Measurements from ENCODE around the gene MPP1.

MPP1 gene

DNA sequence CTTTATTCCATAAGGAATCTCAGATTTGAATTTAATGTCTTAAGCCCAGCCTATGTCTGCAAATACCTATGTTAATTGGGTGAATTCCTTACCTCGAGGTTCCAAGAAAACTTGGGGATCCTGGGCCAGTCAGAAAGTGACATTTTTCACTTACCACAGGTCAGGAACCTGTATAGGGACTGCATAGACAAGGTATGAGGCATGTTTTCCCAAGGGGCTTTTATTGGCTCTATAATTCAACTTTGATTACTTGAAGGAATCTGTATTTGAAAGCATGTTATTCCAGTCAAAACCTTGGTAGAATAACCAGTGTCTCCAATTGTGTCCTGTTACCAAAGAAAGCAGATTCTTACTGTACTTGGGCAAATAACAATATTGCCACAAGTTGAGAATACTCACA lies 8.5 kb upstream of the MPP1 start:
- in situ Hi-C loops (cut with MboI; ENCODE audit: low sequenced_read_pairs) = no loop called here

DNA sequence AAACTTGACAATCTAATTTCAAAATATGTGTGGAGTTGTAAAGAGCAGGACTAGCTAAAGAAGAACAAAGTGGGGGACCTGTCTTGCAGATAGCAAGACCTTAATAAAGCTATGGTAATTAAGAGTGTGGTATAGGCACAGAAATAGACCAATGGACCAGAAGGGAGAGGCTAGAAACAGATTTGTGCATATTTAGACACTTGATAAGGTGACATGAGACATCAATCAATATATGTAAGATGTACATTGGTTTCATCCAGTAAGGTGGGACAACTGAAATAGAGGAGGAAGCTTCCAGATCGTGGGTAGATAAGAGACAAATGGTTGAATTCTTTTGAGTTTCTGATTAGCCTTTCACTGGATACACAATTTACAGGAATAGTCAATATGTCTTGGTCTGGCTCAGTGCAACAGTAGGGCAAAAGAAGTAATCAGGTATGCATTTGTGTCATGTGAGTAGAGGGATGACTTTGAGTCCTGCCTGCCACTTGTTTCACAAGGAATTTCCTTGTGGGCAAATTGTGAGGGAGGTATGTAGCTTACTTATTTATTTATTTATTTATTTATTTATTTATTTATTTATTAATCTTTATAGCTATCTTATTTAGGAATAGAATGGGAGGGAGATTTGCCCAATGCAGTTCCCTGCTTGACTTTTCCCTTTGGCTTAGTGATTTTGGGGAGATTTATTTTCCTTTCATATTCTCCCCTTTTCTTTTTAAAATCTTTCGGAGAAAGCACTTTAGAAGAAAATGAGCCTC lies 7.2 kb upstream of the MPP1 start:
- in situ Hi-C loops (cut with MboI; ENCODE audit: low sequenced_read_pairs) = no loop called here

DNA sequence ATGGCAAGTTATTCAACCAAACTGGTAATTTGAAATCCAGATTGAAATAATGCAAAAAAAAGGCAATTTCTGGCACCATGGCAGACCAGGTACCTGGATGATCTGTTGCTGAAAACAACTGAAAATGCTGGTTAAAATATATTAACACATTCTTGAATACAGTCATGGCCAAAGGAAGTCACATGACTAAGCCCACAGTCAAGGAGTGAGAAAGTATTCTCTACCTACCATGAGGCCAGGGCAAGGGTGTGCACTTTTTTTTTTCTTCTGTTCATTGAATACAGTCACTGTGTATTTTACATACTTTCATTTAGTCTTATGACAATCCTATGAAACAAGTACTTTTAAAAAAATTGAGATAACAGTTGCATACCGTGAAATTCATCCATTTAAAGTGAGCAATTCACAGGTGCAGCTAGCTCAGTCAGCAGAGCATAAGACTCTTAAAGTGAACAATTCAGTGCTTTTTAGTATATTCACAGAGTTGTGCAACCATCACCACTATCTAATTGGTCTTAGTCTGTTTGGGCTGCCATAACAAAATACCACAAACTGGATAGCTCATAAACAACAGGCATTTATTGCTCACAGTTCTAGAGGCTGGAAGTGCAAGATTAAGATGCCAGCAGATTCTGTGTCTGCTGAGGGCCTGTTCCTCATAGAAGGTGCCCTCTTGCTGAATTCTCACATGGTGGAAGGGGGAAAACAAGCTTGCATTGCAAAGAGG lies 4.8 kb upstream of the MPP1 start:
- in situ Hi-C loops (cut with MboI; ENCODE audit: low sequenced_read_pairs) = no loop called here

DNA sequence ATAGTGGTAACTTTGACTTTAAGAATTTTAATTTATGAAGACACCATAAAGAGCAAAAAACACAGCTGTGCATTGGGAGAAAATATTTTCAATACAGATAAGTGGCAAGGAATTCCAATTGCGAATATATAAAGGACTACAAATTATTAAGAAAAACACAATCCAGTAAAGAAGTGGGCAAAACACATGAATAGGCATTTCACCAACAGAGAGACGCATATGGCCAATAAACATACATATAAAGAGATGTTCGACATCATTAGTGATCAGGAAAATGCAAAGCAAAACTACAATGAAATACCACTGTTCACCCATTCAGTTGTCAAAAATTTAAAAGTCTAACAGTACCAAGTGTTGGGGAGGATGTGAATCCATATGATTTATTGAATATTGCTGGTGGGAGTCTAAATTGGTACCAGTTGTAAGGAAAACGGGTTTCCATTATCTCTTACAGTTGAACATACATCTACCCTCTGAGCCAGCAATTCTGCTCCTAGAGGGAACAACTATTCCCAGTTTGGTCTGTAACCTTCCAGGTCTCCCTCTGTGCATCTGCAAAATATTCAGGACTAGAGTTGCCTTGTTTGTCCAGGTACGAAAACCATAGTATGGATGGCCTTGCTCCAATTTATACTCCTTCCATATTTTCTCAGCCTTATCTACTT lies 1.7 kb upstream of the MPP1 start:
- in situ Hi-C loops (cut with MboI; ENCODE audit: low sequenced_read_pairs) = no loop called here

DNA sequence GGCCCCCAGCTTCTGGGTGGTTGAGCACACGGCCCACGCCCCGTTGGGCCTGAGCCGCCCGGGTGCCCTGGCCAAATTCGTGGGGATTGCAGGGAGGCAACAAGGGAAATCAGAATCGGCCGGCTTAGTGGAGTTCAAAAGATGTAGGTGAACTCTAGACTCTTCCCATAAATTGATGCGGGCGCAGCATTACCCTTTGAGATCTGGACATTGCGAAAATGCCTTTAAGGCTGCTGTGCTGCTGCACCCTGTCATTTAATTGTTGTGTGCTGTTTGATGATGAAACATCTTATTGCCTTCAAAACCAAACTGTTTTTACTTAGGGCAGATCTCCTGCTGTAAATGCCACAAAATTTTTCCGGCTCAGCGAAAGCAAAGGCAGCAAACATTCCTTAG lies 409 bp upstream of the MPP1 start:
- in situ Hi-C loops (cut with MboI; ENCODE audit: low sequenced_read_pairs) = no loop called here

DNA sequence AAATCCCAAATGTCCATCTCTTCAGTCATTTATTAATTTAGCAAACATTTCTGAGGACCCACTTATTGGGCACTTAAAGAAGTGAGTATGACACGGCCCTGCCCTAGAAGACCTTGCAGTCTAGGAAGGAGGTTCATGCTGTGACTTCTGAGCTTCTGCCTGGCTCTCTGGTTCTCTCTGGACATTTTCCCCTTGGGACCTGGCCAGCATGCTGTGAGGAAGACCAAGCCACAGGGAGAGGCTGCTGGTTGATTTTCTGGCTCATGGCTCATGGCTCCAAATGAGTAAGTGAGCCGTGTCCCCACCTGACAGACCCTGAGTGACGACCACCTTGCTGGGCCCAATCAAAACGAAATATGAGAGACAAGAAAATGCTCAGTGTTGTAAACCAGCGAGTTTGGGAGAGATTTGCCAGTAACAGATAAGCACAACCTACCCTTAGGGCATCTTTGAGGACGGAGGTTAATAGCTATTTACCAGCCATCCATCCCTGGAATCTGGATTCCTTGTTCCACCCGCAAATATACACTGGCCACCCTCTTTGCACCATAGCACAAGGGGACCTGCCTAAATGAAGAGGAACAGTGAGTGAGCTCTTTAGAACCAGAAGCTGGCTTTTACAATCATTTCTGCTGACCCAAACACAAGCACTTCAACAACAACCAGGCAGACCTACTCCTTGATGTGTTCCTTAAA lies 876 bp downstream of the MPP1 start:
- in situ Hi-C loops (cut with MboI; ENCODE audit: low sequenced_read_pairs) = no loop called here

DNA sequence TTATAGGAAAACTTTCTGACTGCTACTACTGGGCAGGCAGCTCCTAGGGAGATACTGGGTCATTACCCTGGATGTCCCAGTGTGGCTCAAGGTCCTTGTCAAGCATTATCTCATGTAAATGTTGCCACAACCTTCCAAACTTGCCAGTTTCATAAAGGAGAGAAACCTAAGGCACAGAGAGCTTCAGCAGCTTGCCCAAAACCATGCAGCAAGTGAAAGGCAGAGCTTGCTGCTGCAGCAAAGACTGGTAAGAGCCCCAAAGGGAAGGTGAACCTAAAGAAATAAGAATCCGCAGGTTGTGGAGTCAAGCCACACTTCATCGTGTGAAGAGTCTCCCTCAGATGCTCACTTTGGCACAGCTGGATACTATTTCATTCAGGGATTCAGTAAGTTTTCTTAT lies 2.3 kb downstream of the MPP1 start:
- in situ Hi-C loops (cut with MboI; ENCODE audit: low sequenced_read_pairs) = no loop called here

DNA sequence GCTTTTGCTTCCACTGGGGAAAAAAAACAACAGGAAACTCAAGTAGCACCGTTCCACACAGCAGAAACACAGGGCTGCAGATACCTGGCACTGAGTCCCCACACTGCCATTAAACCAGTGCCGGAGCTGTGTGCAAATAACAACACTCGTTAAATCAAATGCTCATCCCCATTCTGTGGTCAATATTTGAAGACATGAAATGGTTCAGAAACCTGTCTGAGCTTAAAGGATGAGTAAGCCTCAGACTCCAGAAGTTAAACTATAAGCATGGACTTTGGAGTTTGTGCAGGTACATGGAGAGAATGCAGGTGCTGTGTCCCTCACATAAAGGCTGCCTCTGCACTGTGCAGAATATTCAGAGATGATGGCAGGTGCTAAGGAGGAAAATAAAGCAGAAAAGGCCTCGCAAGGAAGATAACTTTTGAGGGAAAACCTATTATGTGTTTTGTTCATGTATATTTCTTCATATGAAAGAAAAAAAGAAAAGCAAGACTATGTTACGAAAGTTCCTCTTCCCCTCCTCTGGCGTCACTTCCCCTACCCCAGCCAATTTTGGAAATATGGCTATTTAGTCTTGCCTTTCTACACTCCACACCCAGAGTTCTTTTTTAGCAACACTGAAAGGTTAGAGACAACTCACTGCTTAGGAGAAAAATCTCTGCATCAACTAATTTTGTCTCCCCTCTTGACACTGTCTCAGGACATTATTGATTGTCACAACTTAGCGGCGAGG lies 4.6 kb downstream of the MPP1 start:
- in situ Hi-C loops (cut with MboI; ENCODE audit: low sequenced_read_pairs) = no loop called here

DNA sequence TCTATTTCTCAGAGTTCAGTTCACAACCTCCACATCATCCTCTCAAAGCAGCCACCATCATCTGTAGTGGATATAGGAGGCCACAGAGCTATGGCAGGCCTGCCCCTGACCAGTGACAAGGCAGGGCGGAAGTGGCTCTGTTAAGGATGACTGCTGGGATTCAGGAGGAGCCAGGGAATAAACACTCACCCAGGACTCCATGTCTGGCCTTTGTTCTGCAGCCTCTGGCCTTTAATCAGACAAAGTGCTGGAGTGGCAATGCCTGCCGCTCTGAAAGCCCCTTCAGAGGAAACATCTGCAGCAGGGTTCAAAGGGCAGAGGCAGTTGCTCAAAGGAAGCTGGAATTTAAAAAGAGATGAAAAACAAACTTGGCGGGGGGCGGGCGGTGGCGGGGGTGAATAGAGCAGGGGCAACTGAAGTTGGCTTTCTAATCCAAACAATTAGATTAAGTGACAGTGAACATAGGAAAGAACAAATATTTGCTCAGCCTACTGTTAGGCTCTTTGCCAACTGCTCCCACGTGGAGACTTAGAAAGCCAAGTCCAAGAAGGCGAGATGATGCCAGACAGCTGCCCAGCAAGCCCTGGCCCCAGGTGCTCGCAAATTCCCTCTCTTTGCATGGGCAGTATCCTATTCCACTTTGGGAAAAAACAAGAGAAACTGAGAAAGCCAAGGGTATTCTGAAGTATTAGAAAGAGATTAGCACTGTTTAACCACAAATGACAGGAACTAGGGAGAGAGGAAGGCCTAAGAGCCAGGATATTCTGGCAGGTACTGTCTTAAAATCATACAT lies 5.5 kb downstream of the MPP1 start:
- in situ Hi-C loops (cut with MboI; ENCODE audit: low sequenced_read_pairs) = no loop called here

DNA sequence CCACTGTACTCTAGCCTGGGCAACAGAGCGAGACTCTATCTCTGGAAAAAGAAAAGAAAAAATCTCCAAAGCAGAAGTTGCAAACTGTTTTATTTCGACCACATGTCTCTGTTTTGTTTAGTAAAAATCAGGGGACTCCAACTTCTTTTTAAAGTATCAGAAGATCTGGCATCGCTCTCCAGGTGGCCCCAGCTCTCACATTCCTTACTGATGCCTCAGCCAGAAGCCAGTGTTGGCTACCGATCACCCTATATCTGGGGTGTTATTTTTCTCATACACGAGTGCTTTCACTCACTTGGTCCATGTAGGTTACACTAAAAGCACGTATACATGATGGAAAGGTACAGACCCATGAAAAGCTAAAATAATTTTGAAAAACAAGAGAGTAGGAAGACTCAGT lies 8.3 kb downstream of the MPP1 start:
- in situ Hi-C loops (cut with MboI; ENCODE audit: low sequenced_read_pairs) = no loop called here

DNA sequence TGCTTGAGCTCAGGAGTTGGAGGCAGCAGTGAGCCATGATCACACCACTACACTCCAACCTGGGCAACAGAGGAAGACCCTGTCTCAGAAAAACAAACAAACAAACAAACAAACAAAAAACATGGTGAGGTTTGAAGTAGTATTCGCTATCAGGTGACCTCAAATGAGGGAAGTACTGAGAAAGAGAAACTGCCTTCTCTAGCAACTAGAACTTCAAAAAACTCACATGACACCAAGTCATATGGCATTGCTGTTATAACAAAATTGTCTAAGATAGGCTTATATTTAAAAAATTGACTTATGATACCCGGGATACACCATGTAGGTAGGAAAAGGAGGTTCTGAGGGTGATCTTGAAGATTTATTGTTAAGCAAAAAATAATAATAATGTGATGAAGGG lies 10.3 kb downstream of the MPP1 start:
- in situ Hi-C loops (cut with MboI; ENCODE audit: low sequenced_read_pairs) = no loop called here

DNA sequence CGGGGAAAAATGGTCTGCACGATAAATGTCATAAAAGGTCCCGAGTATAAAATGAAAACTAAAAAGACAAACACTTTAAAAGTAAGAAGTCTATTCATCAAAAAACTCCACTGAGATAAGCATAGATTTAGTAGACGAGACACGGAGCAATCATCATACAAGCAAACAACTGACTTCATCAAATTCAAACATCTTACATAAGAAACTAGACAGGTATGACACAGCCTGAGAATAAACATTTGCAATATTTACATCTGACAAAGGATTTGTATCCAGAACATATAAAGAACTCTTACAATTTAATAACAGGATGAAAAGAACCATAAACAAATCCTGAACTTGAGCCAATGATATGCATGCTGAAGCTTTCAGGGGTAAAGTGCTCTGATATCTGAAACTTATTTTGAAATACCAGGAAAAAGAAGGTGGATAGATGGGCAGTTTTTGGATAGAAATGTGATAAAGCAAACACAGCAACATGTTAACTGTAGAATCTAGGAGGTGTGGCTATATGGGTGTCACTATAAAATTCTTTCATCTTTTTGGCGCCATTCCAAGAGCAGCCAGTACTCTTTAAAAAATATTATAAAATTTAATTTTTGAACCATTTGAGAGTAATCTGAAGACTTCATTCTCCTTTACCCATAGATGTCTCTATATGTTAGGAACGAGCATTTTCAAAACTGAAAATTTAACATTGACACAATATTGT lies 12.0 kb downstream of the MPP1 start:
- in situ Hi-C loops (cut with MboI; ENCODE audit: low sequenced_read_pairs) = no loop called here

DNA sequence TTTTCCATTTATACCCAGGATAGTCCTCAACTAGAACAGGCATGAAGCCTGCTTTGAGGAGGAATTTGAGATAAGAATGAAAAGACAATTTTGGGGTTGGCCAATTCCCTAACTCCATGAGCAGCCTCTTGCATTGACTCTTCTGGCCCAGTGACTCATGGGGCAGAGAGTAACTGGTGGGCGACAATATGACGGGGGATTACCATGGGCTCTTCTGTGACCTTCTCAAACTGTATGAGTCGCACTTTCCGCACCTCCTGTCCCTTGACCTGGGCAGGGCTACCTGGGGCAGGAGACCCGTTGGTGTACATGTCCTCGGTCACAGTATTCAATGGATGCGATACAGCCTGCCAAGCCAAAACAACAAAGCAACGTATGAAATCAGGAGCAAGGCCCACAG lies 13.3 kb downstream of the MPP1 start:
- in situ Hi-C loops (cut with MboI; ENCODE audit: low sequenced_read_pairs) = no loop called here

DNA sequence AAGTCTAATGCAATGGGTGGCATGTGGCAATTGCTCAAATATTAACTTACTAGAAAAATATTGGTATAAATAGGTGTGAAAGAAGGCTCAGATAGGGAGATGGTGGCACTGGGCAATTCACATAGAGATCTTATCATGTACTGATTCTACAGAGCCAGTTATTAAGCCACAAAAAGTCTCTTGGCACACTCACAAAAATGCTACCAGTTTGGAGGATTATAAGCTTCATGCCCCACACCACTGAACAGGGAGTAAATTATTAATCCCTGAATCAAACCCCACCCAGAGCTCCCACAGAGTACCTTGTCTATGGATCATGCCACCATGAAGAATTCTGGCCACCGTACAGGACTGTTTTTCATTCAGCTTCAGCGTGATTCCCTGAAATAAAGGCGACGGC lies 13.8 kb downstream of the MPP1 start:
- in situ Hi-C loops (cut with MboI; ENCODE audit: low sequenced_read_pairs) = no loop called here

DNA sequence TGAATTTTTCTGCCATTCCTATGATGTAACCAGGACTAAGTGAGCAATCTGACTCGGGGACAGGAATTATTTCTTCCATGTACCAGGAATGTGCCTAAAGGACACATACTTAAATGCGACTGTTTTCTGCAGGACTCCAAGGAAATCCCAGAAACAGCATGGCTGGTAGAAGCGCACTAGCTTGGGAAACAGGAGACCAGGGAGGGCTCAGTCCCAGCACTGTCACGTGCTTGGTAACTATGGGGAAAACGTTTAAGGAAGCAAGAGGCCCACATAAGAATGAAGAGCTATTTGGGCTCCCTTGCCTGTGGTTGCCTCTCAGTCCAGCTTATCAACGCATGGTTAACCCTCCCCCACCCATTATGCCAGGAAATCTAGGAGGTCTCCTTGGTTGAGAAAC lies 19.6 kb downstream of the MPP1 start:
- in situ Hi-C loops (cut with MboI; ENCODE audit: low sequenced_read_pairs) = no loop called here

DNA sequence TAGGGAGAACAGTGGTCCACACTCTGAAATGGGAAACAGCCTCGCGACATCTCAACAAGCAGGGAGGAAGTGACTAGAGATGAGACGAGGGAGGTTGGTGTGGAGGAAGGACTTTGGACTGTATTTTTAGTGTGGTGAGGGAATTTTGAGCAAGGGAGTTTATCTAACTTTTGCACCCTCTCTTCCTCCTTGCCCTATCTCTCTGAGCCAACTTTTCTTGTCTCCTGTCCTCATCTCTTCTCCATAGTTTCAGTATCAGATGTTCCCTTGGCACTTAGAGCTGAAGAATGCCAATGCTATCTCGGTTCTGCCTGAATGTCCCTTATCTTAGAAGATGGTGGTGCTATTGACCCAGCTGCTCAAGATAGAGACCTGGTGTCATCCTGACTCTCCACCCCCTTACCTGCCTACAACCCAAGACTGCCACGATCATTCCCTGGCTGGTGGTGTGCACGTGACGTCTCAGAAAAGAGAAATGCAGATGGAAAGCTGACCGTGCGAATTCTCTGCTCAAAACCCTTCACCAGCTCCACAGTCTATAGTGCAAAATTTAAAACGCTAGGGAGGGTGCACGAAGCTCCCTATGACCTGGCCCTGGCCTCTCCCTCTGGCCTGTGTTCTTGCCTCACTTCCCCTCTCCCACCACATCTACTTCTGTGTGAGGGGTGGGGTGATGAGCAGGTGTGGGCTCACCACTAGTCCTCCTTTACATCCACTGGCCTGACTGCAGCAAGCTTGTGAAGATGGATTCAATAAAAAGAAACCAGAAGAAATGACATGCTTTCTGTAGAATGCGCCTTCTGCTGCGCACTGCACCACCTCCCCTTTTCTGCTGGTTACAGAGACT lies 20.9 kb downstream of the MPP1 start:
- in situ Hi-C loops (cut with MboI; ENCODE audit: low sequenced_read_pairs) = no loop called here

DNA sequence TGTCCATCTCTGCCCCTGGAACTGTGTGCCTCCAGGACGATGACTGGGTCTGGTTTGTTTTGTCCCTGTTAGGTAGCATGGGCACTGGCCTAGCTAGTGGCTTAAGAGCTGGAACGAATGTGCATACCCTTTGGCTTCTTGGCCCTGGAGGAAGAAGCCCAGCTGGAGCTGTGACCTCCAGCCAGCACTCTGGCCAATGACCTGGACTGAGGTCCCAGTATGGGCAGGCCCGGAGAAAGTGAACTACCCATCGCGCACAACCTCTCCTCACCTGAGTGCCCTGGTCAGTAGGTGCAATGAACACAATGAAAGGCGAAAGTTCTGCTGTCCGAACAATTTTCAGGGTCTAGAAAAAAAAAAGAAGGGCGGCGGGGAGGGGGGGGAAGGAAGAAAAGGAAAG lies 24.3 kb downstream of the MPP1 start:
- in situ Hi-C loops (cut with MboI; ENCODE audit: low sequenced_read_pairs) = no loop called here

DNA sequence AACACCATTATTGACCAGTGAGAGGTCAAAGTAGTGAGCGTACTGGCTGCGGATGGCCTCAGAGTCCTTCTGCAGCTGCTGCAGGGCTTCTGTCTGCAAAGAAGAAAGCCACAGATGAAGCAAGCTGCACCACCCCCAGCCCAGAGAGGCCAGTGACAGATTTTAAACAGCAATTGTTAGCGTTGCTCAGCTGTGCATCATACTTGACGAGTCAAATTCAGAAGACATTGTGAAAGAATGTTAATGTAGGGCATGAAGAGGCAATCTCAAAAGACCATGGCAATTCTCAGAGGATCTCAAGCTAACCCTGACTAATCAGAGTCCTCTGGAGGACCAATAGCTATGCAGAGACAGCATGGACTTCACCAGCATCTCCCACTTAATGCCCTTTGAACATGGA lies 26.0 kb downstream of the MPP1 start:
- in situ Hi-C loops (cut with MboI; ENCODE audit: low sequenced_read_pairs) = no loop called here

DNA sequence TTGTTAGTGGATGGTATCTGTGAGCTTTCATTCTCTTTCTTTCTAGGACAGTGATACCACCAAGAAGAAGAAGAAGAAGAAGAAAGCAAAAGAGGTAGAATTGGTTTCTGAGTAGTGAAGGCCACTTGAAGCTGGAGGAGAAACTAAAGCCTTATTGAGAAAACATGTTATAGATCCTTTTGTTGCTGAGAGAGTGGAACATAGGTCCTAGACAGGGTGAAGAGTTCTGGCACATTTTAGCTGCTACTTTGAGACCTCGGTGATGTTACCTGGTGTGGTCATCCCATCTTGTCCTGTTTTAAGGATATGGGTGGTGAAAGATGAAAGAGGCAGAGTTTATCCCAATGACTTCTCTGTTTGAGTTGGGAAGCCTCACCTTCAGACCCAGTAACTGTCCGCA lies 28.5 kb downstream of the MPP1 start:
- in situ Hi-C loops (cut with MboI; ENCODE audit: low sequenced_read_pairs) = no loop called here

Data from hTERT RPE-1 (cell line).